Iris pigment epithelial cell (primary cell): ENCODE results near the gene COL8A2.

Experiments used
- DNase-seq: peaks from one replicate; pipeline ENCODE4 v3.0.0-alpha.2; 2011; ENCODE audit warnings: low read depth

COL8A2 gene

DNA sequence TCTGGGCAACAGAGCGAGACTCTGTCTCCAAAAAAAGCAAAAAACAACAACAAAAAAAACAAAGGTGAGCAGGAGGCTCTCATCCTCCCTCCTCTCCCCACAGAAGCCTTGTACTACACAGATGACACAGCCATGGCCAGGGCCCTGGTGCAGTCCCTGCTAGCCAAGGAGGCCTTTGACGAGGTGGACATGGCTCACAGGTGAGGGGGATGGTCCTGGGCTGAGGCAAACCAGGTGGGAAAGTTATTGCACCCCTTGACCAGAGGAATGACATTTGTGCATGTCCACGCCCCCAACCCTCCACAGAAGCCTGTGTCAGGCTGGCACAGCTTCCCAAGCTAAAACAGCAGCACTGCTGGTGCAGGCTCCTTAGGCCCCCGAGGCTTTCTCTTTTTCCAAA, 33.9 kb downstream of the COL8A2 start:
- no peak for DNase-seq

DNA sequence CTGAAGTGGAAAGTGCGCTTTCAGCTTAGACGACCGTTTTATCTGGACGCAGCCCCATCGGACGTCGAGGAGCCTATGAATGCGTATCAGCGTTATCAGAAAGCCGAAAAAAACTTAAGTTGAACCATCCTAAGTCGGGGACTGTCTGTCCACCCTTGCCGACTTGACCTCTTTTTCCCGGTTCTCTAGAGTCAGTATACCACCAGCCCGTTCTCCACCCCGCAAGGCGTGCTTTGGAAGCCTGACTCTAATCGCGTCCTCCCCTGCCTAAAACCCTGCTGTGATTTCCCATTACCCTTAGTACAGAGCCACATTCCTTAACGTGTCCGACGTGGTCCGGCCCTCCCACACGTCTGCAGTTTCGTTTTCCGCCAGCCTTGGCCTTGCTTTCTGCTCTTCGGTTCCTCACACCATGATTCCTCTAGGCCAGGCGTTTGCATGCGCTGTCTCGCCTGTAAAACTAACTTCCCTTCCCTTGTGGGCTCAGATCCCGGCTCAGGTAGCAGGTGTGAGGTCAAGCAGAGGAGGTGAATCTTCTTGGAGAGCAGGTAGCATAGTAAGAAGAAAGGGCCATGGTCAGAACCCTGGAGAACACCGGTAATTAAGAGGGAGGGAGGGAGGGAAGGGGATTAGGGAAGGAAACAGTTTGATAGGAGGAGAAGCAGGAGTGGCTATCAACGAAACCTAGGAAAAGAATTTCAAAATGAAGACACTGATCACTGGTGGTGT, 35.5 kb downstream of the COL8A2 start:
- peak; percentile 83 for DNase-seq

DNA sequence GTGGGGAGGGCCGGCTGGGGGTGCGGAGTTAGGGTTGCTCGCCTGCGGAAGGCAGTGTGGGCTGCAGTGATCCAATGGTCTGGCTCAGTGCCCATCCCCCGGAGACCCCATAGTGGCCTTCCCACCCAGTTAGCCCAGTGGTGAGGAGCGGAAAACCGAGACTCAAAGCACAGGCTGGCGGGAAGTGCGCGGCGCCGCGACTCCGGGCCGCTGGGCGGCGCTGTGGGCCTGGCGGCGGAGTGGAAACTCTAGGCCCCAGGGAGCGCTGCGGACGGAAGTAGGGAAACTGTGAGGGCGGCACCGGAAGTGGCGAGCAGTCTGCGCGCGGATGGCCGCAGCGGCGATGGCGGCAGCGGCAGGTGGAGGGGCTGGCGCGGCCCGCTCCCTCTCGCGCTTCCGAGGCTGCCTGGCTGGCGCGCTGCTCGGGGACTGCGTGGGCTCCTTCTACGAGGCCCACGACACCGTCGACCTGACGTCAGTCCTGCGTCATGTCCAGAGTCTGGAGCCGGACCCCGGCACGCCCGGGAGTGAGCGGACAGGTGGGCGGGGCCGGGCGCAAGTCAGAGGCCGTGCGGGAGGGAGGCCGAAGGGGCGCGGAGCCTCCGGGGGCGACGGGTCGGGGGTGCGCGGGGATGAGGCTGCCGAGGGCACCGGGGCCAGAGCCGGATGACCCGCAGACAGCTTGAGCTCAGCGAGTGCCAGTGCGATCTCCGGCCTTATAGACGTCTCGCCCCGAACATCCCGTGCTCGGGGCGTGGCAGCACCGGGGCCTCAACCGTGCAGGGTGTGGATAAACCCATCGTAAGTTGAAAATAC, 36.2 kb downstream of the COL8A2 start, which contains the start of gene ADPRS:
TSS of gene ADPRS (plus strand) at position 316 of the 816 bp plus-strand sequence. CDS start at position 329, 13 bp downstream.
- DNase-seq: peak; percentile 92

DNA sequence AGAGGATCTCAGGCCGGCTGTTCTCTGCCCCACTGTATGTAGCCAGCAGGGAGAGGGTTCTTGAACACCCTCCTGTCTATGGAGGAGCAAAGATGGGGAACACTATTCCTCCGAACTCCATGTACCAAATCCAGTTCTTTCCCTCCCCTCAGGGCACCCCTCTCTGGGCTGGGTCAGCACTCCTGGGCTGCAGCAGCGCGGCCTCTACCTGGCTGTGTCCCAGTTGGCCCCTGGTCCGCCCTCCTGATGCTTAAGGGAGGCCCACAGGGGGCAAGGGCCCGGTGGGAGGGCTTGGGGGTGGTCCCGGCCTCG, 36.8 kb downstream of the COL8A2 start:
- no peak for DNase-seq

DNA sequence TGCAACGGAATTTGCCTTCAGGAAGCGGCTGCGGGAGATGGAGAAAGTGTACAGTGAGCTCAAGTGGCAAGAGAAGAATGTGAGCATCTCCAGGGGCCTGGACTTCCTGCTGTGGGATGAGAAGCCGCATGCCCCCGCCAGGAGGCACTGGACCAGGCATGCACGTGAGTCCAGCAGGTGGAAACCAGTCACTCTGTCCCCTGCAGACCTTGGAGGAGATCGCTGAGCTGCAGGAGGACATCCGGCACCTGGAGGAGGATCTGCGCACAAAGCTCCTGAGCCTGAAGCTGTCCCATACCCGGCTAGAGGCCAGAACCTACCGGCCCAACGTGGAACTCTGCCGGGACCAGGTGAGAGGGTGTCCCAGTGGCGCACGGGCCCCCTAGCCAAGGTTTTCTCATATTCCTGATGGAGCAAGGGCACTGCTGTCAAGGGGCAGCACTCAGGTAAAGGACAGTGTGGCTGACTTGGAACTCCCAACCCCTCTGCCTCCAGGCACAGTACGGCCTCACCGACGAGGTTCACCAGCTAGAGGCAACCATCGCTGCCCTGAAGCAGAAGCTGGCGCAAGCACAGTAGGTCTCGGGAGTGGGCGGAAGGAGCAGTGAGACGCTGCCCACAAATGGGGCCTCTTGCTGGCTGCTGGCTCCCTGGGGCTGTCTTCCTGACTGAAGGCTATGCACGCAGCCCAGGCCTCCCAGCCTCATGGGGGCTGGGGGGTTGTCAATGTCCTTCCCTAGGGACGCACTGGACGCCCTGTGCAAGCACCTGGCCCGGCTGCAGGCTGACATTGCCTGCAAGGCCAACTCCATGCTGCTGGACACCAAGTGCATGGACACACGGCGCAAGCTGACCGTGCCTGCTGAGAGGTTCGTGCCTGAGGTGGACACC, 37.5 kb downstream of the COL8A2 start:
- DNase-seq: no peak

DNA sequence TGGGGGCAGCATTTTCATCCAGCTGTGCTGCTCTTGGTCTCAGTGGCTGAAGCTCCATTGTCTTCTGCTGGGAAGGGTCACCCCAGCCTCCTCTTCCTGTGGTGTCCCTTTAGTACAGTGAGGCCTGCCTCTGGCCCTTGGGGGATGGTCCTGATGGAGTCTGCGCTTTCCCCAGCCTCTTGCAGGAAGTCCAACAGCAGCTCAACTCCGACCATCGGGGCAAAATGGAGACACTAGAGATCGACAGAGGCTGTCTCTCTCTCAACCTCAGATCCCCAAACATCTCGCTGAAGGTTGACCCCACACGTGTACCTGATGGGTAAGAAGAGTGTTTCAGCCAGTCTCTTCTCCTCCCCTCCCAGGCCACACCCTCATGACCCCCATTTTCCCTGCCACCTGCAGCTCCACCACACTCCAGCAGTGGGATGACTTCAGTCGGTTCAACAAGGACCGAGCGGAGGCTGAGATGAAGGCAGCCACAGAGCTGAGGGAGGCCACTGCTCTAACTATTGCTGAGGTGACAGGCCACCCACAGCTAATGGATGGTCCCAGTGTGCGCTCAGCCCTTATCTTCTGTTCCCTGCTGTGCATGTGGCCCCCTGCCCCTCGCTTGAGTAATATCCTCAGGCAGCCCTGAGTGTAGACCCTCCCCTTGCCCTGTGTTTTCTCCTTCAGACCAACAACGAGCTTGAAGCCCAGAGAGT, 38.3 kb downstream of the COL8A2 start:
- no peak for DNase-seq

GRCh38 chr1:36085686-36086526, 39.1 kb downstream of the COL8A2 start:
- no peak for DNase-seq

GRCh38 chr1:36085126-36085525, 39.9 kb downstream of the COL8A2 start:
- no peak for DNase-seq

- DNase-seq: no peak
Observed at GRCh38 chr1:36084497-36085115, 40.4 kb downstream of the COL8A2 start.

DNA sequence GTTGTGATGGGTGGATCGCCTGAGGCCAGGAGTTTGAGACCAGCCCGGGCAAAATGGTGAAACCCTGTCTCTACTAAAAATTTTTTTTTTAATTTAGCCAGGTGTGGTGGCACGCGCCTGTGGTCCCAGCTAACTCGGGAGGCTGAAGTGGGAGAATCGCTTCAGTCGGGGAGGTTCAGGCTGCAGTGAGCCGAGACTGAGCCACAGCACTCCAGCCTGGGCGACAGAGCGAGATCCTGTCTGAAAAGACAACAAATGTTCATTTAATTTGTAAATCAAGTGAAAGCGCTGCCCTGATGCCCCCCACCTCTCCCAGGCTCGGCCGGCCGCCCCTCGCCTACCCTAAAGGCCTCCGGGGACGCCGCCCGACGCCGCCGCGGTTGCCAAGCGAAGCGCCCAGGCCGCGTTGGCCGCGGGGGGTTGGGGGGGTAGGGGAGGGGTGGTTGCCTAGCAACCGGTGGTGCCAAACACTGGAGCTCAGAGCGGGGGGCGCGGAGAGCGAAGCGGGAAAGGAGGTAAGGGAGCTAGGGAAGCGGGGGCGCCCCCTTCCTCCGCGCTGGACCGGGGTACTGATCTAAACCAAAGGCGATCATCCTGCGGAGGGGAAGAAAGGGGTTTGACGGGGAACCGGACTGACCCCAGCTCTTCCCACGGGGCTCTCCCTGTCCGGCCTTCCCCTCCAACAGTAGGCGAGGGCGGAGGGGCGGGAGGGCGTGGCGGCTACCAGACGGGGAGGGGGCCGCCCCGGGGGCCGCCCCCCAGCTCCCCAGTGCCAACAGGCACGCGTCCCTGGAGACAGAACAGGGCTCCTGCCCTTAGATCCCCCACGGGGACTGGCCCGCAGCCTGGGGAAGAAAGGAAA, 41.2 kb downstream of the COL8A2 start, which contains the start of gene TEKT2:
TSS of gene TEKT2 (plus strand) at position 460 of the 862 bp plus-strand sequence. CDS start 828 bp downstream, outside the sequence.
- no peak for DNase-seq

- no peak for DNase-seq
Observed at GRCh38 chr1:36083219-36083618, 41.8 kb downstream of the COL8A2 start.

- DNase-seq: no peak
Observed at GRCh38 chr1:36081926-36082485, 43.0 kb downstream of the COL8A2 start.

DNA sequence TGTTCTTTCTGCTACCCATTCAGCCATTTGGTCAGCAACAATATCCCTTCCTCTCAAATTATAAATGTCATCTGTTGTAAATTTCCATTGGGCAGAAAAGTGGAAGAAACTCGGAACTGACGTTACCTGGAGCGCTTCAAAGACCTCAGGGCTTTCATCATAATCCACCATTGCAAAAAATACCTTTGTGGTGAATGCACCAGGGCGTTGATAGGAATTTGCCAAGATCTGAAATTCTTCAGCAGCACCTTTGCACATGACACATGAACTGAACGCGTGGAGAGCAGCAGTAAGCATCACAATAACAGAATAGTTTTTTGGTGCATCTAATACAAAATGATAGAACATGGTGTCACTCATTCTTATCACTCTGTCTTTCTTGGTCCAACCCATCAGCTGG, 44.2 kb downstream of the COL8A2 start:
- no peak for DNase-seq

- no peak for DNase-seq
Observed at GRCh38 chr1:36080236-36080635, 44.8 kb downstream of the COL8A2 start.

GRCh38 chr1:36076979-36077573, 47.9 kb downstream of the COL8A2 start:
- peak; percentile 22 for DNase-seq

GRCh38 chr1:36070349-36070748, 54.7 kb downstream of the COL8A2 start:
- DNase-seq: no peak

DNA sequence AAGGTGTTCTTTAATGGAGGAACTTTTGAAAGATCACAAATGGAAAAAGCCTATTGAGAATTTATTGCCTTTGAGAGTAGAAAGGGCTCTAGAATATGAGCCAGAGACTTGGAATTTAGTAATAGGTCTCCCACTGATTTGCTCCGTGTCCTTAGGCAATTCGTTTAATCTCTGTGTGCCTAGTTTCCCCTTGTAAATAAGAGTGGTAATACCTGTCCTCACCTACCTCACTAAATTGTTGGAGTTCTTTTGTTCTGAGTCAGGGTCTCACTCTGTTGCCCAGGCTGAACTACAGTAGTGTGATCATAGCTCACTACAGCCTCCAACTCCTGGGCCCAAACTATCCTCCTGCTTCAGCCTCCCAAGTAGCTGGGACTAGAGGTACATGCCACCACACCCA, 56.2 kb downstream of the COL8A2 start:
- no peak for DNase-seq

DNA sequence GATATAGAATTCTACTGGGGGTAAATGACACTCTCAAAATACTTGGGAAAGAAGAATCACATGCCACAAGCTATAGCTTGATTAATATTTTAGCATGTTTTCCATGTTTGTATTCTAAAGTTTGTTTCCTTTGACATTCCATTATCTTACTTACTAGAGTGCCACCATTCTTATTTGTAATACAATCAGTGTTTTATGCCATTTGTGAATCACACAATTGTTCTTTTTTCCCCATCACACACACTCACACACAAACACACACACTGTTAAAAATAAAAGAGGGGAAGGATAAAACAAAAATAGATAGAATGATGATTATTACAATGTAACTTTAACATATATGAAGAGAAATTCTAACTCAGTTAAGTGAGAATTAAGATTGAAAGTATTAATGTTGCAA, 57.2 kb downstream of the COL8A2 start:
- DNase-seq: no peak

DNA sequence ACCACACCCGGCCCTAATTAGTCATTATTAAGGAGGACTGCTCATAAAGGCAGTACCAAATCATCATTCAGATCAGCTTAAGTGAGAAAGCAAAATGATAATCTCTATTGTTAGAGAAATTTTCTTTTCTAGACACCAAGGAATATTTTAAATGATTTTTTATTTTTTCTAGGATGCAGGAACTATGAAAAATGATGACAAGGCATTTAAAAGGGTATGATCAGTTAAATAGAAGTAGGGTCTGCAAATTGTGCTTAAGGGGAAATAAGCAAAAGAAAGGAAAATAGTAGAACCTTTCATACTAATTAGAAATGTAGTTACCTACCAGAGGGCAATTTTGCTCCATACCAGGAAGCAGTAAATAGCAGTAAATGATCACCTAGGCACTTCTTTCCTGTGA, 62.7 kb downstream of the COL8A2 start:
- DNase-seq: no peak
